SKM-1 (cell line): ENCODE data around the gene SLC17A4.

ENCODE experiments used
- DNase-seq: peaks from one replicate; lab custom pipeline; 2025; ENCODE audit not compliant: unreplicated experiment; lab: John Stamatoyannopoulos, UW

SLC17A4 gene

GRCh38 chr6:25815194-25815593, 60.7 kb downstream of the SLC17A4 start:
- no peak for DNase-seq

- no peak for DNase-seq
These were observed 61.7 kb downstream of the SLC17A4 start for GRCh38 chr6:25816252-25816651.

- DNase-seq: no peak
These were observed 66.8 kb downstream of the SLC17A4 start for GRCh38 chr6:25821341-25821740.

DNA sequence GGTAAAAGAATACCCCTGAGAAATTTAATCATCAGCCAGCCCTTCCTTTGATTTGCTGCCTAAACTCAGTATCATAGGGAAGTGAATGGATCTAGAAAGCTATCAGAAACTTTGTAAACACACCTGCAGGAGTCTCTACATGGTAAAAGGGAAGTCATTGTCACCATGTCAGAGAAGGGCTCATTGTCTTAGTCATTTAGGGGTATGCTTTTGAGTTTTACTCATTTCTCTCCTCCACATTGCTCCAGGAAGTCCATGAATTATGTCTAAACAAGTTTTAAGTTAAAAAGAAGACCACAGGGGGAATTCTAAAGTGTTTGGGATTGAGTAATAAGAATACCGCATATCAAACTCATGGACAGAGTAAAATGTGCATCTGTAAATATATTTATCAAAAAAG, 74.8 kb downstream of the SLC17A4 start:
- no peak for DNase-seq

- no peak for DNase-seq
These were observed 75.9 kb downstream of the SLC17A4 start for GRCh38 chr6:25830458-25830857.
